Cardiac muscle cell (in vitro differentiated cells and primary cell): ENCODE data around the gene RBM47. TPM values are rescaled to one million over a fixed set of nuclear protein-coding genes. Genes with fewer than 3 reads are reported as not detected.

Experiments
- DNase-seq, 2 donors: peaks; one replicate each; pipeline versions ENCODE4 v3.0.0 to v3.0.0-alpha.2; 2010 to 2017; ENCODE audit warnings: low read depth in 1 of 2, low spot score in 1 of 2
- H3K27ac ChIP-seq: fragments of 200-600 bp; sonication (generic); 2 replicates; pipeline ENCODE4 v1.5.1; 2016
- H3K27me3 ChIP-seq: fragments of 200-600 bp; sonication (generic); 2 replicates; pipeline ENCODE4 v1.6.0; 2016; ENCODE audit warnings: control low read depth
- H3K36me3 ChIP-seq: fragments of 200-600 bp; sonication (generic); 2 replicates; pipeline ENCODE4 v1.5.1; 2016; ENCODE audit warnings: control low read depth
- H3K4me1 ChIP-seq: fragments of 200-600 bp; sonication (generic); 2 replicates; pipeline ENCODE4 v1.8.1; 2017; ENCODE audit warnings: low read depth, mild to moderate bottlenecking, mixed run types
- H3K4me3 ChIP-seq: fragments of 200-600 bp; sonication (generic); 2 replicates; pipeline ENCODE4 v1.5.1; 2016; ENCODE audit warnings: mild to moderate bottlenecking
- H3K9me3 ChIP-seq: fragments of 200-600 bp; sonication (generic); 2 replicates; pipeline ENCODE4 v1.5.1; 2017; ENCODE audit warnings: low read depth, mild to moderate bottlenecking, control low read depth
- CTCF ChIP-seq: IDR thresholded peaks from 2 replicates; pipeline ENCODE4 v1.5.1; 2012; ENCODE audit warnings: low read depth, mild to moderate bottlenecking, low read length
- polyA plus RNA-seq: library from polyadenylated mRNA; unstranded; fragments of >200 nt; fragmentation: Nextera tagmentation; extraction: Ambion mirVana; gene quantifications from 2 replicates; pipeline ENCODE4 v1.2.1, GENCODE V29; 2016
- total RNA-seq: library from RNA; depleted of rRNA; stranded (reverse); fragments of >200 nt; gene quantifications from 2 replicates; pipeline ENCODE4 v1.2.3, GENCODE V29; 2016

Gene RBM47
- total and polyA plus RNA-seq, 2 experiments from 2014 or later, result 1.1 to 1.4 TPM

- no peaks in the 10 kb centered on the region for H3K9me3 ChIP-seq
- no peaks in the 10 kb centered on the region for H3K27me3 ChIP-seq
- no peak overlapping the region for H3K27ac ChIP-seq
- TF ChIP-seq CTCF, result no peak
- H3K4me1 ChIP-seq, result no peaks in the 10 kb centered on the region
- no peak for DNase-seq
- H3K4me3 ChIP-seq, result no peak overlapping the region
- no peaks in the 10 kb centered on the region for H3K36me3 ChIP-seq
These were observed 23.4 kb downstream of the RBM47 start for GRCh38 chr4:40606239-40606767.

- no peak for DNase-seq
- no peak overlapping the region for H3K27ac ChIP-seq
- no peak for TF ChIP-seq CTCF
- no peak overlapping the region for H3K4me3 ChIP-seq
- no peaks in the 10 kb centered on the region for H3K36me3 ChIP-seq
- no peaks in the 10 kb centered on the region for H3K4me1 ChIP-seq
- H3K27me3 ChIP-seq, result no peaks in the 10 kb centered on the region
- no peaks in the 10 kb centered on the region for H3K9me3 ChIP-seq
These were observed 26.4 kb downstream of the RBM47 start for GRCh38 chr4:40603281-40603680.

- Histone ChIP-seq H3K4me3 (no peak overlapping the region), H3K4me1 (no peaks in the 10 kb centered on the region), H3K36me3 (no peaks in the 10 kb centered on the region), H3K27me3 (no peaks in the 10 kb centered on the region), H3K27ac (no peak overlapping the region), H3K9me3 (no peaks in the 10 kb centered on the region)
- DNase-seq, result no peak
- no peak for TF ChIP-seq CTCF
These were observed 28.0 kb downstream of the RBM47 start for GRCh38 chr4:40601641-40602040.

- H3K4me1 ChIP-seq, result no peaks in the 10 kb centered on the region
- no peak for DNase-seq
- no peaks in the 10 kb centered on the region for H3K36me3 ChIP-seq
- H3K27ac ChIP-seq, result no peak overlapping the region
- no peaks in the 10 kb centered on the region for H3K9me3 ChIP-seq
- no peak overlapping the region for H3K4me3 ChIP-seq
- H3K27me3 ChIP-seq, result no peaks in the 10 kb centered on the region
- TF ChIP-seq CTCF, result no peak
These were observed 28.8 kb downstream of the RBM47 start for GRCh38 chr4:40600850-40601249.

GRCh38 chr4:40599431-40599830 is 30.2 kb downstream of the RBM47 start:
- no peaks in the 10 kb centered on the region for H3K9me3 ChIP-seq
- H3K4me3 ChIP-seq, result no peak overlapping the region
- no peaks in the 10 kb centered on the region for H3K36me3 ChIP-seq
- no peaks in the 10 kb centered on the region for H3K4me1 ChIP-seq
- DNase-seq, result no peak
- H3K27me3 ChIP-seq, result no peaks in the 10 kb centered on the region
- TF ChIP-seq CTCF, result no peak
- no peak overlapping the region for H3K27ac ChIP-seq

- no peak for DNase-seq
- no peaks in the 10 kb centered on the region for H3K9me3 ChIP-seq
- H3K4me3 ChIP-seq, result no peak overlapping the region
- no peaks in the 10 kb centered on the region for H3K4me1 ChIP-seq
- TF ChIP-seq CTCF, result no peak
- no peaks in the 10 kb centered on the region for H3K36me3 ChIP-seq
- no peak overlapping the region for H3K27ac ChIP-seq
- H3K27me3 ChIP-seq, result no peaks in the 10 kb centered on the region
These were observed 33.1 kb downstream of the RBM47 start for GRCh38 chr4:40596522-40596921.
